Activated B cell treated with CpG ODN at 0.5 μM for 24 hours (primary cell): ENCODE results near the gene SORBS1. TPM values are rescaled to one million over a fixed set of nuclear protein-coding genes. Genes with fewer than 3 reads are reported as not detected.

Experiments used
- ATAC-seq: fragments of 200-7000 bp; cut with Tn5 transposase; one replicate; pipeline ENCODE4 v1.10.0; 2021; ENCODE audit warnings: low read depth, mild to moderate bottlenecking, moderate library complexity
- CTCF ChIA-PET: fragments of 350-600 bp; sonication (Branson Sonifier 250); formaldehyde crosslinking; loops from one replicate; lab custom pipeline; 2021; ENCODE audit warnings: antibody characterized with exemption; lab: Charles Lee
- POLR2A ChIA-PET: fragments of 350-600 bp; sonication (Branson Sonifier 250); formaldehyde crosslinking; loops from one replicate; lab custom pipeline; 2021; ENCODE audit warnings: antibody characterized with exemption; lab: Charles Lee
- DNase-seq: peaks from one replicate; pipeline ENCODE4 v3.0.0; 2022
- H3K27ac Mint-ChIP-seq: one replicate; pipeline ENCODE4 v1.8.0; 2020; ENCODE audit warnings: mixed read lengths
- H3K27me3 Mint-ChIP-seq: one replicate; pipeline ENCODE4 v1.8.0; 2021; ENCODE audit warnings: mixed read lengths
- H3K36me3 Mint-ChIP-seq: one replicate; pipeline ENCODE4 v1.8.0; 2021; ENCODE audit warnings: low read depth, mixed read lengths
- H3K4me1 Mint-ChIP-seq: one replicate; pipeline ENCODE4 v1.8.0; 2021; ENCODE audit warnings: mixed read lengths
- H3K4me3 Mint-ChIP-seq: one replicate; pipeline ENCODE4 v1.8.0; 2020; ENCODE audit warnings: mild to moderate bottlenecking, mixed read lengths
- H3K9me3 Mint-ChIP-seq: one replicate; pipeline ENCODE4 v1.8.0; 2020; ENCODE audit warnings: mixed read lengths
- intact Hi-C: fragments of 100-400 bp; cut with micrococcal nuclease; formaldehyde crosslinking; loops from one replicate; pipeline ENCODE4 v1.15.1; 2024
- total RNA-seq: library from RNA; stranded (reverse); gene quantifications from 2 replicates; pipeline ENCODE4 v1.2.3, GENCODE V29; 2022
- TF ChIP-seq, protein P1 (sequence below): fragments of 200-600 bp; IDR thresholded peaks from one replicate; pipeline ENCODE4 v1.8.0; 2022; ENCODE audit warnings: antibody characterized with exemption, mild to moderate bottlenecking

The SORBS1 gene
- total RNA-seq, 1 donor from 2014 or later: 0.42 TPM

DNA sequence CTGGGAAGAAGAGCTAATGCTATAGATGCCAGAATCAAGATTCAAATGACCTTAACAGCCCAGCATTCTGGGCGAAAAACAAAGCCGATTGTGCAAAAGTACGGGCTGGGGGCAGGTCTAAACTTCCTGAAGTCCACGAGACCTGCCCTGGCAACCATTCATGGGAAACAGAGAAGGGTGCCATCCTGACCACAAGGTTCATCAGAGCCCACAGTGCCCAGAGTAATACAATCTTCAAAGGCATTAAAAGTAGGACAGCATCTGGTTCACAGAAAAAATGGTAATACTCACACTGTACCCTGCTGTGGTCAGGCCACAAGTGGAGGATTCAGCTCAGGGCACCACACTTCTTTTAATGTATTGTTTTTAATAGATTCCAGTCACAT is 36.1 kb downstream of the SORBS1 start:
- ChIA-PET CTCF (no interaction called here), POLR2A (no interaction called here)
- Mint-ChIP-seq H3K9me3 (no peaks in the 10 kb centered on the region), H3K27ac (no peak overlapping the region), H3K4me1 (no peaks in the 10 kb centered on the region), H3K27me3 (peaks cover 6% of the 10 kb centered on the region), H3K36me3 (no peaks in the 10 kb centered on the region), H3K4me3 (no peak overlapping the region)
- intact Hi-C loops: no loop called here
- DNase-seq (no peak), ATAC-seq (no peak)
- TF ChIP-seq, protein P1, sequence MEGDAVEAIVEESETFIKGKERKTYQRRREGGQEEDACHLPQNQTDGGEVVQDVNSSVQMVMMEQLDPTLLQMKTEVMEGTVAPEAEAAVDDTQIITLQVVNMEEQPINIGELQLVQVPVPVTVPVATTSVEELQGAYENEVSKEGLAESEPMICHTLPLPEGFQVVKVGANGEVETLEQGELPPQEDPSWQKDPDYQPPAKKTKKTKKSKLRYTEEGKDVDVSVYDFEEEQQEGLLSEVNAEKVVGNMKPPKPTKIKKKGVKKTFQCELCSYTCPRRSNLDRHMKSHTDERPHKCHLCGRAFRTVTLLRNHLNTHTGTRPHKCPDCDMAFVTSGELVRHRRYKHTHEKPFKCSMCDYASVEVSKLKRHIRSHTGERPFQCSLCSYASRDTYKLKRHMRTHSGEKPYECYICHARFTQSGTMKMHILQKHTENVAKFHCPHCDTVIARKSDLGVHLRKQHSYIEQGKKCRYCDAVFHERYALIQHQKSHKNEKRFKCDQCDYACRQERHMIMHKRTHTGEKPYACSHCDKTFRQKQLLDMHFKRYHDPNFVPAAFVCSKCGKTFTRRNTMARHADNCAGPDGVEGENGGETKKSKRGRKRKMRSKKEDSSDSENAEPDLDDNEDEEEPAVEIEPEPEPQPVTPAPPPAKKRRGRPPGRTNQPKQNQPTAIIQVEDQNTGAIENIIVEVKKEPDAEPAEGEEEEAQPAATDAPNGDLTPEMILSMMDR: no peak

DNA sequence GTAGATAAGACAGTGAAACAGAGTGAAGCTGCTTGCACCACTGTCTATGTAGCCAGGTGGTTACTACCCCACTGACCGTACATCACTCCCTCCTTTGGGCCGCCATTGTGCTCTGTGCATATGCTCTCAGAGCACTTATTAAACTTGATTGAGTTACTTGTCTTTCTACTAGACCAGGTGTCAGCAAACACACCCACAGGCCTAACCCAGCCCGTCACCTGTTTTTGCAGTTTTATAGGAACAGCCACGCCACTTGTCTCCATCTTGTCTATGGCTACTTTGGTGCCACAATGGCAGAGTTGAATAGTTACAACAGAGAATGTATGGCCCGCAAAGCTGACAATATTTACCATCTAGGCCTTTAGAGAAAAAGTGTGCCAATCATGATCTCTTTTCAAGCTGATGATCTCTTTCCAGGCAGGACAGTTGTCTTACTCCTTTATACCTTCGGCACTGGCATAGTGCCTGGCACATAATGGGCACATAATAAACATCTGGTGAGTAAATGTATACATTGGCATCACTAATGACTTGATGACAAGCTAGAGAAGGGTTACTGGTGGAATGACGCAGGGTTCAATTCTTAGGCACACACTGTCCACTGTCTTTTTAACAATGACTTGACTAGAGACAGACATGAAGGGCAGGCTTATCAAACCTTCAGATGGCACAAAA is 36.7 kb downstream of the SORBS1 start:
- H3K27ac Mint-ChIP-seq: no peak overlapping the region
- no peaks in the 10 kb centered on the region for H3K36me3 Mint-ChIP-seq
- intact Hi-C loops: no loop called here
- POLR2A ChIA-PET: no interaction called here
- H3K9me3 Mint-ChIP-seq: no peaks in the 10 kb centered on the region
- DNase-seq: no peak
- H3K27me3 Mint-ChIP-seq: peaks cover 6% of the 10 kb centered on the region
- TF ChIP-seq, protein P1: no peak
- no peak for ATAC-seq
- CTCF ChIA-PET: no interaction called here
- no peak overlapping the region for H3K4me3 Mint-ChIP-seq
- H3K4me1 Mint-ChIP-seq: no peaks in the 10 kb centered on the region

DNA sequence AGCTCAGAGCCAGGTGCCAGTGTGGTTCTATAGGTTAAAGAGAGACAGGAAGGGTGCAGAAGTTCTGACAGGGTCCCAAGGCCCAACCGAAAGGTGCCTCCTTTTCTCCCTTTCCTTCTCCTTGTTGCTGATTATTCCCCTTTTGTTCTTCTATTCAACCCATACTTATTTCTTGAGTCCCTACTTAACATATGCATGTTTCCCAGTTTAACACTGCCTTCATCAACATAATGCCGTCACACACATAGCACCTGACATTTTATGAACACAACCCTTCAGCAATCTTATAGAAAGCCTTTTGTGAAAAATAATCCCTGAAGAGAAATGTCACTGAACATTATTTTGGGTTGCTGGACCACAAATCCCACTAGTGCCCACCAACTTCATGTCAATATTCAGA is 39.1 kb downstream of the SORBS1 start:
- POLR2A ChIA-PET: no interaction called here
- intact Hi-C loops: no loop called here
- Mint-ChIP-seq H3K27me3 (peaks cover 6% of the 10 kb centered on the region), H3K27ac (no peak overlapping the region), H3K4me1 (no peaks in the 10 kb centered on the region), H3K4me3 (no peak overlapping the region), H3K36me3 (no peaks in the 10 kb centered on the region), H3K9me3 (no peaks in the 10 kb centered on the region)
- CTCF ChIA-PET: no interaction called here
- ATAC-seq (no peak), DNase-seq (no peak)
- TF ChIP-seq, protein P1: no peak

DNA sequence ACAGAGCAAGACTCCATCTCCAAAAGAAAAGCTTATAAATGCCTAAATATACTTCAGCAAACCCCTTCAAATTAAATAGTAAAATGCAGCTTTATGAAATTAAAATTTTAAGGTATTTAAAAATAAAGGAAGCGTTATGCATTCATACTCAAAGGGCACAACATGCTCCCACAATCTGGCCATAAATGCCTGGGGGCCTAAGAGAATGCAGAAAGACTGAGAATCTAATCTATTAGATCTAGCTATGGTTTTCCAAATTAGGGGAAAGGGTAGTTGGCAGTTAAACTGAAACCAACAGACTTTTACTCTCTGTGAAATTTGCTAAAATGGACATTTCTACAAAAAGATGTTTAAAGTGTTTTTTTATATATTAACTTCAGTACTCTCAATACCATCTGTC is 40.6 kb downstream of the SORBS1 start:
- TF ChIP-seq, protein P1: no peak
- CTCF ChIA-PET: no interaction called here
- H3K36me3 Mint-ChIP-seq: no peaks in the 10 kb centered on the region

DNA sequence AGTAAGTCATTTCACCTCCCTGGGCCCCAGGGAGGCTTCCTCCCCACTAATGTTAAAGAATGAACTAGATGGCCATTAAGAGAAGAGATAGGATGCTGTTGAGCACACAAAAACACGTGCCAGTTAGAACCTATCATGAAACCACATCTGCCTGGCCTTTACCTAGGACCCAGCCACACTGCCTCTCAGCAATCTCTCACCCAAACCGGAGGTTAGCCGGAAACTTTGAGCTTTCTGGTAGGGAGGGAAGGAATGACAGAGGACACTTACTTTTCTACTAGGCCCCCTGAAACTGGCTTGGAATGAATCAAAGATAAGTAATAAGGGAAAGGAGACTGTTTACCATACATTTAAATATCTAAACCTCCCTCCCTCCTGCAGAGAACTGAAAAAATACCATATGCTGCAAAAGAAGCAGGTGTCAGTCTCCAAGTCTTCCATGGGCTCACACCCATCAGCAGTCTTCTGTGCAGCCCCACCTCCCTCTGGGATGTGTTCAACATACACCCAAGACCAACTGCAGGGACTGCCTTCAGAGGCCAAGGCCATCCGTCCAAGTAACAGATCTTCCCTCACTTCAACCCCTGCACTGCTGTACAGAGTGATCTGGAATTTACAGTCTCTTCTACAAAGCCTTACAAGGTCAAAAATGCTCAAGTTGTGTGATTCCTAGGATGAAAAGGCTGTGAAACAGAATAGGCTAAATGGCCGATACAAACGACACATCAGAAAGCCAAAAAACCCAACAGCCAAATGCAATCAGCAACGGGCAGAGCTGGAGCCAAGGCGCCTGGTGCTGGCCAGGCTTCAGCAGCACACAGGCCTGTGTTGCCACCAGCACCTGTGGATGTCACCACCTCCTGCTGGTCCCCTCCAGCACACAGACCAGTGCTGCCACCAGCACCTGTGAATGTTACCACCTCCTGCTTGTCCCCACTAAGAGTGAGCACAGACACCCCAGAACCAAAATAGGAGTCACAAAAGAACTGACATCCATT is 42.4 kb downstream of the SORBS1 start:
- peaks cover 10% of the 10 kb centered on the region for H3K27me3 Mint-ChIP-seq
- H3K9me3 Mint-ChIP-seq: no peaks in the 10 kb centered on the region
- H3K36me3 Mint-ChIP-seq: no peaks in the 10 kb centered on the region
- intact Hi-C loops: no loop called here
- H3K27ac Mint-ChIP-seq: no peak overlapping the region
- CTCF ChIA-PET: no interaction called here
- H3K4me3 Mint-ChIP-seq: no peak overlapping the region
- POLR2A ChIA-PET: no interaction called here
- H3K4me1 Mint-ChIP-seq: no peaks in the 10 kb centered on the region
- TF ChIP-seq, protein P1: no peak
- no peak for ATAC-seq
- no peak for DNase-seq

More for the DNA sequence above, 40.6 kb downstream of the SORBS1 start:
- Mint-ChIP-seq H3K27me3 (peaks cover 3% of the 10 kb centered on the region), H3K9me3 (no peaks in the 10 kb centered on the region), H3K4me3 (no peak overlapping the region), H3K4me1 (no peaks in the 10 kb centered on the region), H3K27ac (no peak overlapping the region)
- POLR2A ChIA-PET: no interaction called here
- DNase-seq: no peak
- no peak for ATAC-seq
- intact Hi-C loops: no loop called here
